ENCODE results near the gene KCNQ5. TPM values are rescaled to one million over a fixed set of nuclear protein-coding genes. Genes with fewer than 3 reads are reported as not detected.

KCNQ5 gene
- total and polyA plus RNA-seq, 10 of the 15 experiments (the other 5 are each of a cell fraction or from before 2014, with no cell fraction given): 0.60 to 16.2 (median 3.2) TPM

- TF ChIP-seq CEBPZ (IDR thresholded peaks at IDR 0.05; ENCODE audit: low read depth, low read length) (no peak), SRF (IDR thresholded peaks at IDR 0.05; ENCODE audit: low read depth in 2 of 2, low read length in 2 of 2) (no peak), ZNF274 (IDR thresholded peaks at IDR 0.05; ENCODE audit: insufficient read depth, insufficient read length) (no peak), PRDM15 (CRISPR knock-in tag; IDR thresholded peaks at IDR 0.05) (no peak), POLR2AphosphoS5 (IDR thresholded peaks at IDR 0.05; ENCODE audit: low read length) (0 out of 2 replicates have a peak, but pooled peaks have one; percentile 45), SPI1 (IDR thresholded peaks at IDR 0.05; ENCODE audit: borderline replicate concordance, insufficient read depth, low read depth, low read length) (peak; percentile 96), TAF1 (IDR thresholded peaks at IDR 0.05; ENCODE audit: borderline replicate concordance, low read depth, low read length) (no peak), EZH2 (IDR thresholded peaks at IDR 0.05; ENCODE audit: borderline replicate concordance, control insufficient read depth, low read depth, low read length) (no peak), SMARCA5 (IDR thresholded peaks at IDR 0.05) (no peak), CREB1 (IDR thresholded peaks at IDR 0.05; ENCODE audit: low read depth) (no peak), HDAC2 (IDR thresholded peaks at IDR 0.05) (no peak), IRF4 (IDR thresholded peaks at IDR 0.05; ENCODE audit: low read depth, low read length) (peak; percentile 90), SMAD5 (IDR thresholded peaks at IDR 0.05; ENCODE audit: low read depth) (no peak), JUND (IDR thresholded peaks at IDR 0.05; ENCODE audit: low read depth, low read length) (peak; percentile 69), ATF3 (IDR thresholded peaks at IDR 0.05; ENCODE audit: borderline replicate concordance, extremely low read depth, low read depth, low read length) (no peak), POLR2A (IDR thresholded peaks at IDR 0.05; ENCODE audit: low read depth, low read length) (no peak), CBFB (IDR thresholded peaks at IDR 0.05; ENCODE audit: low read depth) (0 out of 2 replicates have a peak, but pooled peaks have one; percentile 54), ZBTB11 (CRISPR knock-in tag; IDR thresholded peaks at IDR 0.05) (no peak)
Observed at GRCh38 chr6:72626126-72626525, 4.3 kb downstream of the KCNQ5 start (continued).

Data from GM12878 (cell line).